ENCODE data around the gene MAGEA1. TPM values are rescaled to one million over a fixed set of nuclear protein-coding genes. Genes with fewer than 3 reads are reported as not detected.

The MAGEA1 gene
- total and polyA plus RNA-seq, 2 donors (not counting 1 experiment from before 2014, with no cell fraction given): not detected

DNA sequence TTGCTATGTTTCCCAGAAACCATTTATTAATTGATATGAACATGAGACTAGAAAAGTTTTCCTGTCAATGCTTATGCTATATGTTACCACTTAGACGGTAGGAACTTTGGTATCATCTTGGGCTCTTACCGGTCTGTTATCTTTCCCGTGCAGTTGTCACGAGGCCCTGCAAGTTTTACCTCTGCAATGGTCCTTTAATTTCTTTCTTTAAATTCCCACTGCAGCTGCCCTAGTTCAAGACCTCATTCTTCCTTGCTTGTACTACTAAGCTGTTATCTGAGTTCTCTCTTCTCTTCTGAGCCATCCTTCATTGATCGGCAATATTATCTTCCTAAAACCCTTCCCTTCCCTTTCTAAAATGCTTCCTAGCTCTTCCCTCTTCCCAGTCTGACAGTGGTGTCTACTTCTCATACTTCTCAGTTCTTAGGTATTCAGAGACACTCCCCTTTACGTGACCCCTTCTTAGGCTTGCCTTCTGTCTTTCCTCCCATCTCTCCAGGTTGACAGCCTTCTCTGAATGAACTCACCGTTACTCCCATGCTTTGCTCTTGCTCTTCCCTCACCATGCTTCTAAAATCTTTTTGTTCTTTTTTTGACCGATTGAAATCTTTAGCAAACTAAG lies 27.5 kb downstream of the MAGEA1 start:
- peaks cover 0 to 2% (median 0%) of the 10 kb centered on the region in 3 donors for H3K9me3 ChIP-seq (ENCODE audit: control extremely low read depth in 1 of 3, control insufficient read depth in 2 of 3, insufficient read depth in 1 of 3, low read length in 2 of 3)
- Mint-ChIP-seq H3K4me3 (no peak overlapping the region), H3K27me3 (peaks cover 27% of the 10 kb centered on the region), H3K9me3 (ENCODE audit: insufficient read depth) (no peaks in the 10 kb centered on the region), H3K4me1 (no peaks in the 10 kb centered on the region), H3K27ac (no peak overlapping the region)
- intact Hi-C loops (cut with micrococcal nuclease): no loop called here
- DNase-seq (no peak), ATAC-seq (ENCODE audit: low read depth) (no peak)
- H3K4me1 ChIP-seq (ENCODE audit: control insufficient read depth in 2 of 2, insufficient read depth in 2 of 2, low read length in 2 of 2): no peaks in the 10 kb centered on the region
- no peak overlapping the region for H3K4me2 ChIP-seq (replicated peaks; ENCODE audit: low read depth, low read length, poor library complexity, severe bottlenecking)
- H2AFZ ChIP-seq (ENCODE audit: insufficient read depth, low read depth, low read length, poor library complexity, severe bottlenecking): no peak overlapping the region
- ChIA-PET CTCF (no interaction called here), POLR2A (no interaction called here)
- no peak overlapping the region for H3K9ac ChIP-seq (ENCODE audit: low read length)
- H3K27ac ChIP-seq (ENCODE audit: low read length in 2 of 2): no peak overlapping the region
- H3K36me3 ChIP-seq (replicated peaks in 1 of 2; ENCODE audit: control extremely low read depth in 1 of 2, control insufficient read depth in 1 of 2, extremely low read depth in 1 of 2, insufficient read depth in 2 of 2, low read length in 1 of 2): no peaks in the 10 kb centered on the region
- TF ChIP-seq EZH2 (IDR thresholded peaks at IDR 0.05; ENCODE audit: borderline replicate concordance, insufficient read depth, low read depth, low read length, poor library complexity, severe bottlenecking): no peak
- TF ChIP-seq, protein P1, sequence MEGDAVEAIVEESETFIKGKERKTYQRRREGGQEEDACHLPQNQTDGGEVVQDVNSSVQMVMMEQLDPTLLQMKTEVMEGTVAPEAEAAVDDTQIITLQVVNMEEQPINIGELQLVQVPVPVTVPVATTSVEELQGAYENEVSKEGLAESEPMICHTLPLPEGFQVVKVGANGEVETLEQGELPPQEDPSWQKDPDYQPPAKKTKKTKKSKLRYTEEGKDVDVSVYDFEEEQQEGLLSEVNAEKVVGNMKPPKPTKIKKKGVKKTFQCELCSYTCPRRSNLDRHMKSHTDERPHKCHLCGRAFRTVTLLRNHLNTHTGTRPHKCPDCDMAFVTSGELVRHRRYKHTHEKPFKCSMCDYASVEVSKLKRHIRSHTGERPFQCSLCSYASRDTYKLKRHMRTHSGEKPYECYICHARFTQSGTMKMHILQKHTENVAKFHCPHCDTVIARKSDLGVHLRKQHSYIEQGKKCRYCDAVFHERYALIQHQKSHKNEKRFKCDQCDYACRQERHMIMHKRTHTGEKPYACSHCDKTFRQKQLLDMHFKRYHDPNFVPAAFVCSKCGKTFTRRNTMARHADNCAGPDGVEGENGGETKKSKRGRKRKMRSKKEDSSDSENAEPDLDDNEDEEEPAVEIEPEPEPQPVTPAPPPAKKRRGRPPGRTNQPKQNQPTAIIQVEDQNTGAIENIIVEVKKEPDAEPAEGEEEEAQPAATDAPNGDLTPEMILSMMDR (IDR thresholded peaks at IDR 0.05): no peak
- no peak overlapping the region for H3K4me3 ChIP-seq (ENCODE audit: control extremely low read depth in 1 of 5, extremely low read depth in 1 of 5, insufficient read depth in 1 of 5, low read depth in 2 of 5, low read length in 4 of 5)
- WGBS (ENCODE audit: insufficient coverage): 91% methylated on average over 5 of the region's 8 CpGs
- peaks cover 0 to 5% (median 0%) of the 10 kb centered on the region in 4 experiments for H3K27me3 ChIP-seq (replicated peaks in 1 of 4; ENCODE audit: control extremely low read depth in 1 of 4, control insufficient read depth in 3 of 4, insufficient read depth in 4 of 4, low read length in 3 of 4)
- H3K79me2 ChIP-seq (ENCODE audit: control insufficient read depth, insufficient read depth, low read length): no peaks in the 10 kb centered on the region
- no peaks in the 10 kb centered on the region for H4K20me1 ChIP-seq (ENCODE audit: control insufficient read depth, insufficient read depth, low read length, poor library complexity, severe bottlenecking)

DNA sequence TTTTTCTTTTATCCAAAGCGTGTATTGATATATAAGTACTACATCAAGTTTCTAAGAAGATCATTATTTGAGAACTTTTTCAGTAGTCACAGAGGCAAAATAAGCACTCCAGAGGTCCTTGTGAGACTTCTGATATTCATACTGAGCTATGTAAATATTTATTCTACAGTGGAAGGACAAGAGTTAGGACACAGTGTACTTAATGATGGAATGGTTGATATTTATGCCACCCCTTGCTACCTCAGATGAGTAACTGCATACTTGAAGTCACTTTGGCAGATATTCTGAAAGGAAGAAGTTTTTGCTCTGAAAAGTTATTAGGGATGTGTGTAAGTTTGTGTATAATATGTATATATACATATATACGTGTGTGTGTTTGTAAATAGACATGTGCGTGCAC lies 30.3 kb downstream of the MAGEA1 start:
- Histone ChIP-seq H3K9me3 (ENCODE audit: control extremely low read depth in 1 of 3, control insufficient read depth in 2 of 3, insufficient read depth in 1 of 3, low read length in 2 of 3) (peaks cover 0 to 3% (median 0%) of the 10 kb centered on the region in 3 donors), H3K36me3 (replicated peaks in 1 of 2; ENCODE audit: control extremely low read depth in 1 of 2, control insufficient read depth in 1 of 2, extremely low read depth in 1 of 2, insufficient read depth in 2 of 2, low read length in 1 of 2) (no peaks in the 10 kb centered on the region), H4K20me1 (ENCODE audit: control insufficient read depth, insufficient read depth, low read length, poor library complexity, severe bottlenecking) (no peaks in the 10 kb centered on the region), H3K27ac (ENCODE audit: low read length in 2 of 2) (no peak overlapping the region), H3K4me3 (ENCODE audit: control extremely low read depth in 1 of 5, extremely low read depth in 1 of 5, insufficient read depth in 1 of 5, low read depth in 2 of 5, low read length in 4 of 5) (no peak overlapping the region), H3K27me3 (replicated peaks in 1 of 4; ENCODE audit: control extremely low read depth in 1 of 4, control insufficient read depth in 3 of 4, insufficient read depth in 4 of 4, low read length in 3 of 4) (no peaks in the 10 kb centered on the region), H3K9ac (ENCODE audit: low read length) (no peak overlapping the region), H2AFZ (ENCODE audit: insufficient read depth, low read depth, low read length, poor library complexity, severe bottlenecking) (no peak overlapping the region), H3K4me1 (ENCODE audit: control insufficient read depth in 2 of 2, insufficient read depth in 2 of 2, low read length in 2 of 2) (no peaks in the 10 kb centered on the region), H3K4me2 (replicated peaks; ENCODE audit: low read depth, low read length, poor library complexity, severe bottlenecking) (no peak overlapping the region), H3K79me2 (ENCODE audit: control insufficient read depth, insufficient read depth, low read length) (no peaks in the 10 kb centered on the region)
- no peak overlapping the region for H3K27ac Mint-ChIP-seq
- intact Hi-C loops (cut with micrococcal nuclease): no loop called here
- H3K4me3 Mint-ChIP-seq: no peak overlapping the region
- ChIA-PET CTCF (no interaction called here), POLR2A (no interaction called here)
- DNase-seq (no peak), ATAC-seq (ENCODE audit: low read depth) (no peak)
- TF ChIP-seq, protein P1 (IDR thresholded peaks at IDR 0.05): no peak
- no peak for TF ChIP-seq EZH2 (IDR thresholded peaks at IDR 0.05; ENCODE audit: borderline replicate concordance, insufficient read depth, low read depth, low read length, poor library complexity, severe bottlenecking)
- peaks cover 25% of the 10 kb centered on the region for H3K27me3 Mint-ChIP-seq
- peaks cover 7% of the 10 kb centered on the region for H3K9me3 Mint-ChIP-seq (ENCODE audit: insufficient read depth)
- no peaks in the 10 kb centered on the region for H3K4me1 Mint-ChIP-seq
- no CpG with 5 or more reads among the region's 3 CpGs for WGBS (ENCODE audit: insufficient coverage)

Measured in B cell (primary cell).